SW480 (cell line): ENCODE results near the gene KIF26A.

Source experiments
- DNase-seq: peaks from one replicate; pipeline ENCODE4 v3.0.0-alpha.2; 2016; ENCODE audit warnings: low spot score

The KIF26A gene

GRCh38 chr14:104112609-104113571 lies 25.5 kb upstream of the KIF26A start:
- no peak for DNase-seq

DNA sequence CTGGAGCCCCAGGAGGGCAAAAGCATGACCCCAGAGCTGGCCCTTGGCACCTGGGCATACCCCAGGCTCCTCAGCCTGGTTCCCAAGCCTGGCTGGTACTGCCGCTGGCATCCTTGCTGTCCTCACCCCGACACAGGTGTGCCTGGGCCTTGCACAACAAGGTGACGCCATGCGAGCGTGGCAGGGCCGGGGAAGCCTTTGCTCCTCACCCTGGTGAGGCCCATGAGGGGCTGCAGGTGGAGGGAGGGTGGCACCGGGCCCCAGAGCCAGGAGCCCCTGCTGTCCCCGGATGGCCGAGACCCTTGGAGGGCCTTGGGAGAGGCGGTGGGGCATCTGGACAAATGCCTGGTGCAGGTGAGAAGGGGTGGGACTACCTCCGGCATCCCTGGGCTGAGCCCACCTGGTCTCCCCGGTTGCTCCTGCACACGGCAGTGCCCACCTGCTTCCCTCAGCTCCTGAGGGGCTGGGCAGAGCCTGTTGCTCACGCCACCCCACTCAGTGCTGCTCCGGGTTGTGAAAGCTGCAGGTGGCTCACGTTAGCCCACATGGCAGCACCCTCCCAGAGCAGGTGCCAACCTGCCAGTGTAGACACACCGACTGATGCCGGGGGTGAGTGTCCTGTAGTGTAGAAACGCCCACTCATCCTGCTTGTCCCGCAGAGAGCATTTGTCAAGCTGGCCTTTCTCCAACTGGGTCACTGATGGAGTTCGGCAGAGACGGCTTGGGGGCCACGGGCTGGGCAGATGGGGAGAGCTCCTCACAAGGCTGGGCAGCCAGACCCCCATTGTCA lies 24.6 kb upstream of the KIF26A start:
- DNase-seq: no peak

- no peak for DNase-seq
These were observed 23.8 kb upstream of the KIF26A start for GRCh38 chr14:104114421-104115130.

DNA sequence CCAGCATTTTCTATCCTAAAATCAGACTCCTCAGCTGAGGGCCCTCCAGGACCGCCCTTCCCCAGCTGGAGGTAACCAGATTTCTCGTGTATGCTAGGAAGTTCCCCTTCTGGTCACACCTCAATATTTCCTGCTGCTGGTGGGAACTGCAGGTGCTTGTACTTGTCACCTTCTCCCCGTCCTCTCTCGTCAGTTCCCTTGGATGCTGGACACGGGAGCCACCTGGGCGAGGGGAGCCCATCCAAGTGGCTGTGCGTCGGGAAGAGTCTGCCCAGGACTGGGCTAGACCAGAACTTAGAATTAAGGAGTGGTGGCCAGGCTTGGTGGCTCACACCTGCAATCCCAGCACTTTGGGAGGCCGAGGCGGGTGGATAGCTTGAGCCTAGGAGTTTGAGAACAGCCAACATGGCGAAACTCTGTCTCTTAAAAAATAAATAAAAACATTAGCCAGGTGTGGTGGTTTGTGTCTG lies 23.2 kb upstream of the KIF26A start:
- no peak for DNase-seq

DNA sequence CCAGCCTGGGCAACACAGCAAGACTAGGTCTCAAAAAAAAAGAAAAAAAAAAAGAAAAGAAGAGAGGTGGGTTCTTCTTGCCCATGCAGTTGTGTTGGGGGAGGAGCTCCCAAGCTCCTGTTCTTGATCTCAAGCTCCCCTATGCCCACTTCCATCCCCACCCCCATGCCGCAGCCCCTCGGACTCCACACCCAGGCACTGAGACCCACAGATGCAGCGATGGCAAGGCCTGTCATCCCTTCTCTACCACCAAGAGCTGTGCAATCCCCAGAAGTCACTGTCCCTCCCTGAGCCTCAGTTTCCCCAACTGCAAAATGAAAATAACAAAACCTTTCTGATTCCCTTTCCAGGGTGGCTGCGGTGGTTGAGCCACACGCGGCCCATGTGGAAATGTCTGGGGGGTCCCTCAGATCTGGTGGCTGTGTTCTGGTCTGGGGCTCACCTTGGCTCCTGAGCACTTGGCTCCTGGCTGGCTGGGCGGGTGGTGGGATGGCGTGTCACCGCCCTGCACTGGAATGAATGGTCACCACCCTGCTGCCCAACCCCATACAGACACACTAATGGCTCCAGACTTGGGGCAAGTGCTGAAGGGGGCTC lies 22.6 kb upstream of the KIF26A start:
- DNase-seq: no peak

- DNase-seq: peak; percentile 79
These were observed 22.1 kb upstream of the KIF26A start for GRCh38 chr14:104116288-104116755.

GRCh38 chr14:104116756-104117340 lies 21.5 kb upstream of the KIF26A start:
- peak; percentile 74 for DNase-seq

- DNase-seq: no peak
These were observed 20.9 kb upstream of the KIF26A start for GRCh38 chr14:104117341-104118005.

GRCh38 chr14:104118006-104118844 lies 20.2 kb upstream of the KIF26A start:
- DNase-seq: no peak

- no peak for DNase-seq
These were observed 19.3 kb upstream of the KIF26A start for GRCh38 chr14:104119119-104119487.

GRCh38 chr14:104119488-104120251 lies 18.7 kb upstream of the KIF26A start:
- DNase-seq: no peak

GRCh38 chr14:104120281-104120741 lies 18.1 kb upstream of the KIF26A start:
- no peak for DNase-seq

- peak; percentile 39 for DNase-seq
These were observed 17.2 kb upstream of the KIF26A start for GRCh38 chr14:104121142-104121541.

- DNase-seq: no peak
These were observed 14.5 kb upstream of the KIF26A start for GRCh38 chr14:104123879-104124278.

- DNase-seq: no peak
These were observed 13.4 kb upstream of the KIF26A start for GRCh38 chr14:104125011-104125410.

- no peak for DNase-seq
These were observed 11.6 kb upstream of the KIF26A start for GRCh38 chr14:104126753-104127152.

DNA sequence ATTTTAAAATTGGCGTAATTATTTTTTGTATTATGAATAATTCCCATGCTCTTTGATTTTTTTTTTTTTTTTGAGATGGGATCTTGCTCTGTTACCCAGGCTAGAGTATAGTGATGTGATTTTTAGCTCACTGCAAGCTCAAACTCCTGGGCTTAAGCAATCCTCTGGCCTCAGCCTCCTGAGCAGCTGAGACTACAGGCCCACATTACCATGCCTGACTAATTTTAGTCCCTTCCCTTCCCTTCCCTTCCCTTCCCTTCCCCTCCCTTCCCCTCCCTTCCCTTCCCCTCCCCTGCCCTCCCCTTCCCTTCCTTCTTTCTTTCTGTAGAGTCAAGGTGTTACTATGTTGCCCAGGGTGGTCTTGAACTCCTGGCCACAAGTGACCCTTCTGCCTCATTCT lies 9.4 kb upstream of the KIF26A start:
- no peak for DNase-seq

GRCh38 chr14:104129556-104129955 lies 8.8 kb upstream of the KIF26A start:
- DNase-seq: no peak
